SH-SY5Y (cell line): ENCODE data around the gene TCF12.

Experiments
- GATA2 ChIP-seq: IDR thresholded peaks from 2 replicates; pipeline ENCODE4 v1.6.1; 2011; ENCODE audit warnings: mild to moderate bottlenecking, low read depth, low read length
- GATA3 ChIP-seq: IDR thresholded peaks from 2 replicates; pipeline ENCODE4 v1.6.1; 2011; ENCODE audit warnings: low read depth, mild to moderate bottlenecking, low read length, moderate library complexity

The TCF12 gene

GRCh38 chr15:57330619-57331340, 412.3 kb downstream of the TCF12 start:
- TF ChIP-seq GATA3 = no peak
- TF ChIP-seq GATA2 = no peak

GRCh38 chr15:57332326-57332725, 413.9 kb downstream of the TCF12 start:
- TF ChIP-seq GATA3 (no peak), GATA2 (no peak)

GRCh38 chr15:57333487-57333886, 415.0 kb downstream of the TCF12 start:
- TF ChIP-seq GATA2 (no peak), GATA3 (no peak)

- no peak for TF ChIP-seq GATA2
- no peak for TF ChIP-seq GATA3
These were observed 415.8 kb downstream of the TCF12 start for GRCh38 chr15:57334257-57334656.

- no peak for TF ChIP-seq GATA2
- no peak for TF ChIP-seq GATA3
These were observed 416.9 kb downstream of the TCF12 start for GRCh38 chr15:57335293-57335715.

GRCh38 chr15:57335719-57336118, 417.3 kb downstream of the TCF12 start:
- TF ChIP-seq GATA3 (no peak), GATA2 (no peak)

- TF ChIP-seq GATA3 = no peak
- TF ChIP-seq GATA2 = no peak
These were observed 419.5 kb downstream of the TCF12 start for GRCh38 chr15:57337868-57338411.

- TF ChIP-seq GATA2 (no peak), GATA3 (no peak)
These were observed 420.9 kb downstream of the TCF12 start for GRCh38 chr15:57339321-57339720.
